IPS-18a (cell line): ENCODE measurements around the gene MYCL.
A peak's percentile ranks its signal among the peaks of the same experiment; 100 is the strongest.
"Not testable (repeated sequence)": the region's sequence is repeated elsewhere in the genome, so short reads cannot be mapped to it uniquely, and the experiment has no call there.

Source experiments
- H3K27ac ChIP-seq: one replicate; pipeline ENCODE4 v1.5.1; 2013; ENCODE audit warnings: low read length
- H3K27me3 ChIP-seq: one replicate; pipeline ENCODE4 v1.6.1; 2013; ENCODE audit warnings: mild to moderate bottlenecking, low read length; ENCODE audit not compliant: control insufficient read depth, insufficient read depth
- H3K36me3 ChIP-seq: one replicate; pipeline ENCODE4 v1.6.1; 2013; ENCODE audit warnings: low read depth, low read length; ENCODE audit not compliant: control insufficient read depth
- H3K4me1 ChIP-seq: one replicate; pipeline ENCODE4 v1.6.1; 2013; ENCODE audit warnings: low read depth, low read length; ENCODE audit not compliant: control insufficient read depth
- H3K4me3 ChIP-seq: one replicate; pipeline ENCODE4 v1.5.1; 2013; ENCODE audit warnings: low read length
- H3K9ac ChIP-seq: one replicate; pipeline ENCODE4 v1.6.1; 2013; ENCODE audit warnings: mild to moderate bottlenecking, low read length, moderate library complexity
- H3K9me3 ChIP-seq: one replicate; pipeline ENCODE4 v1.6.1; 2013; ENCODE audit warnings: low read depth, low read length; ENCODE audit not compliant: control insufficient read depth

MYCL gene

GRCh38 chr1:39933956-39934941 lies 32.5 kb upstream of the MYCL start:
- Histone ChIP-seq H3K4me1 (no peaks in the 10 kb centered on the region), H3K36me3 (no peaks in the 10 kb centered on the region), H3K4me3 (no peak overlapping the region), H3K9me3 (no peaks in the 10 kb centered on the region), H3K27me3 (no peaks in the 10 kb centered on the region), H3K9ac (no peak overlapping the region), H3K27ac (no peak overlapping the region)

- Histone ChIP-seq H3K27me3 (no peaks in the 10 kb centered on the region), H3K4me3 (no peak overlapping the region), H3K9me3 (no peaks in the 10 kb centered on the region), H3K27ac (no peak overlapping the region), H3K4me1 (peaks cover 5% of the 10 kb centered on the region), H3K36me3 (no peaks in the 10 kb centered on the region), H3K9ac (no peak overlapping the region)
Observed at GRCh38 chr1:39928809-39929587, 27.3 kb upstream of the MYCL start.

- Histone ChIP-seq H3K9ac (no peak overlapping the region), H3K27ac (no peak overlapping the region), H3K27me3 (no peaks in the 10 kb centered on the region), H3K9me3 (no peaks in the 10 kb centered on the region), H3K4me1 (peaks cover 5% of the 10 kb centered on the region), H3K36me3 (no peaks in the 10 kb centered on the region), H3K4me3 (no peak overlapping the region)
Observed at GRCh38 chr1:39927538-39927937, 25.8 kb upstream of the MYCL start.

GRCh38 chr1:39926820-39927219 lies 25.1 kb upstream of the MYCL start:
- Histone ChIP-seq H3K9me3 (no peaks in the 10 kb centered on the region), H3K27me3 (no peaks in the 10 kb centered on the region), H3K9ac (no peak overlapping the region), H3K27ac (no peak overlapping the region), H3K4me1 (peaks cover 10% of the 10 kb centered on the region), H3K36me3 (no peaks in the 10 kb centered on the region), H3K4me3 (no peak overlapping the region)

DNA sequence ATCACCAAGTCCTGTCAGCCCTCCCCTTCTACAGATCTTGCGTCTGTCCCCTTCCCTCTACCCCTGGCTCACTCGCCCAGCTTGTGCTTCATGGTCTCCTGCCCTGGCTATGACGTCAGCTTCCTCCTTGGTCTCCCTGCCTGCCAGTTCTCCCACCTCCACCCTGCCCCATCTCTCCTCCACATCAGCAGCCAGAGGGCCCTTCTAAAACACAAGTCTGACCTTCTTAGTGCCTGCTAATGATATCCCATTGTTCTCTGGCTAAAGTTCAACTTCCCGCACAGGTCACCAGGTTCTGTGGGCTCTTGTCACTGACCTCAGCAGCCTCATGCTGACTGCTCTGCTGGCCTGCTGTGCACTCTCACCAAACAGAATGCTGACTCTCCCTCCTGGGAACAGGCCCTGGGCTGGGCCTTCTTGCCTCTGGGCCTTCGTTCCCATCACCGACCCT lies 24.7 kb upstream of the MYCL start:
- Histone ChIP-seq H3K4me3 (no peak overlapping the region), H3K9ac (no peak overlapping the region), H3K4me1 (peaks cover 14% of the 10 kb centered on the region), H3K27ac (no peak overlapping the region), H3K27me3 (no peaks in the 10 kb centered on the region), H3K36me3 (no peaks in the 10 kb centered on the region), H3K9me3 (no peaks in the 10 kb centered on the region)

DNA sequence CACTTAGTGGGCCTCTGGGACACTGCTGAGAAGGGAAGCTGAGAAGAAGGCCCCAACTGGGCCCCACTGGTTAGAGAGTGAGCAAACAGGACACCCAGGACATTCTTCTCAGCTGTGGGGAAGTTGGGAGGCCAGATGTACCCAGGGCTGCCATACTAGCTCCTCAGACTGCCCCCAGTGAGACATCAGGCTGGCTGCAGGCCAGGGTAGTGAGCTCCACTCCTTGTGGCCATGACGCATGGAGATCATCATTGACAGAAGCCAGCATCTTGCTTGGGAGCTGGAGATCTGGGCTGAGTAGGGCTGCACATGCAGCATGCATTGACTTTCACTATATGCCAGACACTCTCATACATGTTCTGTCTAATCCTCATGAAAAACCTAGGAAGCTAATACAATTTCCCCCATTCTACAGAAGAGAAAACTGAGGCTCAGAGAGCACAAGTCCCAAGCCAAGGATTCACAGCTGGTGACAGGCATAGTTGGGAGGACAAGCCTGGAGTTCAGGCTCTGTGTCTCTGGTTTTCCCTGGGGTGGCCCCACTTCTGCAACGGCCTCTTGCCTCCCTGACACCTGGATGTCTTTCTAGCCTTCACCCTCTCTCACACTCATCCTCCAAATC lies 24.1 kb upstream of the MYCL start:
- Histone ChIP-seq H3K9me3 (no peaks in the 10 kb centered on the region), H3K4me3 (no peak overlapping the region), H3K36me3 (no peaks in the 10 kb centered on the region), H3K27me3 (no peaks in the 10 kb centered on the region), H3K9ac (no peak overlapping the region), H3K27ac (no peak overlapping the region), H3K4me1 (peaks cover 17% of the 10 kb centered on the region)

DNA sequence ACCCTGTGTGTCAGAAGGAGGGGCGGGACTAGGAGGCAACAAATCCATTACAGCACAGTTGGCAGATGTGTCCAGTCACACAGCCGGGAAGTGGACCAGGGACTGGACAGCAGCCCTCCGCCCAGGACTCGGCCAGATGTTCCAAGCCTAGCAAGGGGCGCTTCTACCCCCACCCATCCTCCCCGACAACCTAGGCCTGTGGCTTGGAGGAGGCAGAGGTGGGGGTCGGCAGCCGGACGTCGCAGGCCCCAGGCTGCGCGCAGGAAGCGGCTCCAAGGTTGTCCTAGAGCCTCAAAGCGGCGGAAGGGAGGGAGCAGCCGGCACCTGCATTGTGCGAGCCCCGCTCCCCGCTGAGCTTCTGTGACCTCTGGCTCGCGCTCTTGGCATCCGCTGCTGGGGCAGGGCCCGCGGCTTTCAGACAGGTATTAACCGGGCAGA lies 20.6 kb upstream of the MYCL start:
- peak overlapping the region; percentile 46 for H3K4me3 ChIP-seq
- no peak overlapping the region for H3K9ac ChIP-seq

GRCh38 chr1:39919545-39919944 lies 17.8 kb upstream of the MYCL start:
- no peaks in the 10 kb centered on the region for H3K9me3 ChIP-seq
- H3K36me3 ChIP-seq, result no peaks in the 10 kb centered on the region
- H3K27me3 ChIP-seq, result no peaks in the 10 kb centered on the region
- peaks cover 14% of the 10 kb centered on the region for H3K4me1 ChIP-seq
- no peak overlapping the region for H3K27ac ChIP-seq
- no peak overlapping the region for H3K9ac ChIP-seq
- H3K4me3 ChIP-seq, result no peak overlapping the region

More for the DNA sequence above, 20.6 kb upstream of the MYCL start:
- H3K4me1 ChIP-seq, result peaks cover 20% of the 10 kb centered on the region
- no peaks in the 10 kb centered on the region for H3K27me3 ChIP-seq
- no peaks in the 10 kb centered on the region for H3K36me3 ChIP-seq
- no peaks in the 10 kb centered on the region for H3K9me3 ChIP-seq
- H3K27ac ChIP-seq, result no peak overlapping the region

DNA sequence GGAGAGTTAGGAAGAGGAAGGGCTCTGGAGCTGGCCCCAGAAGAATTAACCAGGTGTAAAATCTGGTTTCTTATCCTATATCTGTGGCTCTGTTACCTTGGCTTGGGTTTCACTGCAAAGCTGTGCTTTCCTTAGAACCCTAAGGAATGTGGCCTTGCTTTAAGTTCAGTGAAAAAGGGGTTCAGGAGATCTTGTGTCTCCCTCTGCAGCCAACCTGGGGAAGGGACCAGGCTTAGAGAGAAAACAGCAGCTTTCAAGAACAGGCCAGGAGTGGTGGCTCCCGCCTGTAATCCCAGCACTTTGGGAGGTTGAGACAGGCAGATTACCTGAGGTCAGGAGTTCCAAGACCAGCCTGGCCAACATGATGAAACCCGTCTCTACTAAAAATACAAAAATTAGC lies 16.1 kb upstream of the MYCL start:
- Histone ChIP-seq H3K9me3 (no peaks in the 10 kb centered on the region), H3K4me3 (no peak overlapping the region), H3K9ac (no peak overlapping the region), H3K27ac (no peak overlapping the region), H3K27me3 (no peaks in the 10 kb centered on the region), H3K36me3 (no peaks in the 10 kb centered on the region), H3K4me1 (peaks cover 14% of the 10 kb centered on the region)

DNA sequence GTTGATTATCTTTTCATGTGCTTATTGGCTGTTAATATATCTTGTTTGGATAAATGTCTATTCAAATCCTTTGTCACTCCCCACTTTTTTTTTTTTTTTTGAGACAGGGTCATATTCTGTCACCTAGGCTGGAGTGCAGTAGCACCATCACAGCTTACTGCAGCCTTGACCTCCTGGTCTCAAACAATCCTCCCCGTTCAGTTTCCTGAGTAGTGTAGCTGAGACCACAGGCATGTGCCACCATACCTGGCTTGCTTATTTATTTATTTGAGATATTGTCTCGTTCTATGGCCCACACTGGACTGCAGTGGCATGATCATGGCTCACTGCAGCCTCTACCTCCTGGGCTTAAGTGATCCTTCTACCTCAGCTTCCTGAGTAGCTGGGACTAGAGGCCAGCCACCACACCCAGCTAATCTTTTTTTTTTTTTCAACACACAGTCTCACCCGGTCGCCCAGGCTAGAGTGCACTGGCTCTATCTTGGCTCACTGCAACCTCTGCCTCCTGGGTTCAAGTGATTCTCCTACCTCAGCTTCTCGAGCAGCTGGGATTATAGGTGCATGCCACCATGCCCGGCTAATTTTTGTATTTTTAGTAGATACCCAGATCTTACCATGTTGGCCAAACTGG lies 13.9 kb upstream of the MYCL start:
- Histone ChIP-seq H3K36me3 (no peaks in the 10 kb centered on the region), H3K27ac (no peak overlapping the region), H3K27me3 (no peaks in the 10 kb centered on the region), H3K9me3 (no peaks in the 10 kb centered on the region), H3K4me3 (no peak overlapping the region), H3K4me1 (peaks cover 3% of the 10 kb centered on the region), H3K9ac (no peak overlapping the region)

DNA sequence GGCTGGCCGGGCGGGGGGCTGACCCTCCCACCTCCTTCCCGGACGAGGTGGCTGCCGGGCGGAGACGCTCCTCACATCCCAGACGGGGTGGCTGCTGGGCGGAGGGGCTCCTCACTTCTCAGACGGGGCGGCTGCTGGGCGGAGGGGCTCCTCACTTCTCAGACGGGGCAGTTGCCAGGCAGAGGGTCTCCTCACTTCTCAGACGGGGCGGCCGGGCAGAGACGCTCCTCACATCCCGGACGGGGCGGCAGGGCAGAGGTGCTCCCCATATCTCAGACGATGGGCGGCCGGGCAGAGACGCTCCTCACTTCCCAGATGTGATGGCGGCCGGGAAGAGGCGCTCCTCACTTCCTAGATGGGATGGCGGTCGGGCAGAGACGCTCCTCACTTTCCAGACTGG lies 11.4 kb upstream of the MYCL start:
- not testable (repeated sequence) for H3K36me3 ChIP-seq, H3K9ac ChIP-seq, H3K4me1 ChIP-seq, H3K4me3 ChIP-seq, H3K9me3 ChIP-seq, H3K27ac ChIP-seq, H3K27me3 ChIP-seq
